HepG2 (cell line): ENCODE results near the gene ASB3. TPM values are rescaled to one million over a fixed set of nuclear protein-coding genes. Genes with fewer than 3 reads are reported as not detected.

Experiments used
- ATAC-seq: fragments of 200-7000 bp; cut with Tn5 transposase; 3 replicates; pipeline ENCODE4 v1.9.1; 2020; ENCODE audit warnings: mild to moderate bottlenecking, moderate library complexity
- BruUV-seq: library from RNA; stranded (reverse); fragments of 400-500 nt; replicated peaks from 2 replicates; lab custom pipeline; 2021; lab: Mats Ljungman, UMichigan
- CTCF ChIA-PET: fragments of 300-600 bp; formaldehyde crosslinking; extraction: SDS; loops from one replicate; lab custom pipeline; 2021; ENCODE audit warnings: low total read pairs, inconsistent platforms, low intra/inter-chr PET ratio; lab: Yijun Ruan, JAX
- POLR2A ChIA-PET: fragments of 350-600 bp; sonication (Branson Sonifier 250); formaldehyde crosslinking; loops from one replicate; lab custom pipeline; 2020; ENCODE audit warnings: antibody characterized with exemption, inconsistent platforms; lab: Yijun Ruan, JAX
- DNase-seq: peaks from one replicate; pipeline ENCODE4 v3.0.0-alpha.2; 2015; ENCODE audit warnings: low spot score
- FAIRE-seq: peaks from 3 replicates; lab custom pipeline; 2011; peaks lifted over from hg19 to GRCh38; lab: Jason Lieb, UNC
- H2AFZ ChIP-seq: one replicate; pipeline ENCODE4 v1.6.1; 2011; ENCODE audit warnings: low read length, inconsistent platforms
- H3K27ac ChIP-seq: fragments of 300-600 bp; 3 replicates; pipeline ENCODE4 v1.8.0; 2011; ENCODE audit warnings: mixed run types, mild to moderate bottlenecking, mixed read lengths, low read length, inconsistent platforms; ENCODE audit not compliant: insufficient read depth; ENCODE audit errors: extremely low read length
- H3K27me3 ChIP-seq, 2 experiments: fragments of 200-600 bp in 1 of 2; 2 replicates in 1 of 2; 3 replicates in 1 of 2; pipeline versions ENCODE4 v1.6.0 to v1.8.0; 2011; ENCODE audit warnings: low read length in 2 of 2, mild to moderate bottlenecking in 2 of 2, moderate library complexity in 2 of 2, inconsistent platforms in 1 of 2; ENCODE audit not compliant: insufficient read depth in 2 of 2, control insufficient read depth in 1 of 2
- H3K36me3 ChIP-seq, 2 experiments: fragments of 200-600 bp in 1 of 2; replicated peaks in 1 of 2; 2 replicates in 1 of 2; 3 replicates in 1 of 2; pipeline versions ENCODE4 v1.5.1 to v1.8.0; 2011; ENCODE audit warnings: low read length in 2 of 2, inconsistent platforms in 1 of 2; ENCODE audit not compliant: insufficient read depth in 2 of 2, control insufficient read depth in 1 of 2
- H3K4me1 ChIP-seq: 2 replicates; pipeline ENCODE4 v1.5.1; 2012; ENCODE audit warnings: low read length, inconsistent platforms; ENCODE audit not compliant: insufficient read depth
- H3K4me2 ChIP-seq: 2 replicates; pipeline ENCODE4 v1.6.0; 2011; ENCODE audit warnings: low read depth, low read length, inconsistent platforms
- H3K4me3 ChIP-seq, 3 experiments: fragments of 200-600 bp in 1 of 3; sonication (generic), shearing (Covaris generic) in 1 of 3; replicated peaks in 1 of 3; 2 replicates each; pipeline ENCODE4 v1.5.1; 2011 to 2016; ENCODE audit warnings: low read length in 3 of 3, inconsistent platforms in 2 of 3, low read depth in 2 of 3, mild to moderate bottlenecking in 2 of 3, control low read depth in 1 of 3, mixed read lengths in 1 of 3; ENCODE audit not compliant: insufficient read depth in 1 of 3
- H3K79me2 ChIP-seq: one replicate; pipeline ENCODE4 v1.6.1; 2011; ENCODE audit warnings: low read length, inconsistent platforms; ENCODE audit not compliant: insufficient read depth
- H3K9ac ChIP-seq: 2 replicates; pipeline ENCODE4 v1.6.0; 2011; ENCODE audit warnings: mild to moderate bottlenecking, low read depth, low read length, inconsistent platforms; ENCODE audit not compliant: insufficient read depth
- H3K9me3 ChIP-seq: 2 replicates; pipeline ENCODE4 v1.5.1; 2012; ENCODE audit warnings: mild to moderate bottlenecking, low read length
- H4K20me1 ChIP-seq: 2 replicates; pipeline ENCODE4 v1.6.0; 2011; ENCODE audit warnings: inconsistent platforms, mild to moderate bottlenecking, low read length, moderate library complexity; ENCODE audit not compliant: insufficient read depth
- ETV5 ChIP-seq: IDR thresholded peaks from 2 replicates; pipeline ENCODE4 v1.6.1; 2018; ENCODE audit warnings: missing biosample characterization, missing genetic modification reagents, inconsistent platforms, borderline replicate concordance
- ETV6 ChIP-seq: sonication (generic); formaldehyde crosslinking; conservative IDR thresholded peaks from 2 replicates; pipeline ENCODE4 v1.4.0; 2020; ENCODE audit warnings: missing genetic modification reagents
- FOXK2 ChIP-seq: fragments of 450-650 bp; IDR thresholded peaks from 2 replicates; pipeline ENCODE4 v1.6.1; 2016
- GFI1 ChIP-seq: sonication (generic); formaldehyde crosslinking; IDR thresholded peaks from 2 replicates; pipeline ENCODE4 v1.5.0; 2020; ENCODE audit warnings: missing genetic modification reagents, mild to moderate bottlenecking, borderline replicate concordance
- GLMP ChIP-seq: sonication (generic); formaldehyde crosslinking; IDR thresholded peaks from 2 replicates; pipeline ENCODE4 v1.9.0; 2021; ENCODE audit warnings: missing genetic modification reagents, mild to moderate bottlenecking, borderline replicate concordance
- GTF2F1 ChIP-seq: fragments of 150-350 bp; IDR thresholded peaks from 2 replicates; pipeline ENCODE4 v1.6.1; 2014; ENCODE audit warnings: low read length
- HDAC6 ChIP-seq: fragments of 200-600 bp; sonication (generic); IDR thresholded peaks from 2 replicates; pipeline ENCODE4 v1.7.0; 2017; ENCODE audit warnings: mild to moderate bottlenecking, antibody characterized with exemption, low read length, low read depth
- KAT2B ChIP-seq: fragments of 150-350 bp; IDR thresholded peaks from 2 replicates; pipeline ENCODE4 v1.6.1; 2014; ENCODE audit warnings: low read depth, low read length, borderline replicate concordance
- NAIF1 ChIP-seq: sonication (generic); formaldehyde crosslinking; IDR thresholded peaks from 2 replicates; pipeline ENCODE4 v1.5.0; 2020; ENCODE audit warnings: mild to moderate bottlenecking, missing genetic modification reagents, borderline replicate concordance
- NFIB ChIP-seq: sonication (generic); formaldehyde crosslinking; IDR thresholded peaks from 2 replicates; pipeline ENCODE4 v1.9.0; 2021; ENCODE audit warnings: missing genetic modification reagents, mild to moderate bottlenecking, borderline replicate concordance
- NFYB ChIP-seq: sonication (generic); formaldehyde crosslinking; IDR thresholded peaks from 2 replicates; pipeline ENCODE4 v1.4.0; 2020; ENCODE audit warnings: missing genetic modification reagents
- TEF ChIP-seq: sonication (generic); formaldehyde crosslinking; IDR thresholded peaks from 2 replicates; pipeline ENCODE4 v1.5.0; 2020; ENCODE audit warnings: missing genetic modification reagents
- THAP7 ChIP-seq: sonication (generic); formaldehyde crosslinking; IDR thresholded peaks from 2 replicates; pipeline ENCODE4 v1.8.1; 2023; ENCODE audit warnings: mild to moderate bottlenecking, missing genetic modification reagents
- ZNF256 ChIP-seq: sonication (generic); formaldehyde crosslinking; conservative IDR thresholded peaks from 2 replicates; pipeline ENCODE4 v1.4.0; 2020; ENCODE audit warnings: missing genetic modification reagents
- ZNF619 ChIP-seq: sonication (generic); formaldehyde crosslinking; IDR thresholded peaks from 2 replicates; pipeline ENCODE4 v1.4.0; 2020; ENCODE audit warnings: mild to moderate bottlenecking, missing genetic modification reagents
- WGBS: methylation state at CpG from one replicate; pipeline ENCODE4 v1.1.6; 2017; ENCODE audit warnings: low lambda C conversion rate; 5-methylcytosine and 5-hydroxymethylcytosine counted together
- in situ Hi-C: cut with HindIII; loops from 2 replicates; pipeline ENCODE4 v1.10.0; 2017; ENCODE audit warnings: low pct_unique_long_range_greater_than_20kb; ENCODE audit not compliant: extremely low pct_ligation_motif_present
- intact Hi-C: fragments of 100-400 bp; cut with micrococcal nuclease; formaldehyde crosslinking; loops from one replicate; pipeline ENCODE4 v1.10.0; 2022; ENCODE audit not compliant: unreplicated experiment
- polyA plus RNA-seq, 8 experiments: library from polyadenylated mRNA; depleted of rRNA in 3 of 8; stranded (reverse) in 7 of 8; unstranded in 1 of 8; fragments of >200 nt; fragmentation: Illumina TruSeq in 4 of 8; extraction: Trizol in 4 of 8; gene quantifications; 2 replicates each; pipeline versions ENCODE4 v1.2.1 to v1.2.3, GENCODE V29; 2011 to 2016; ENCODE audit warnings: low read depth in 4 of 8, missing spikeins in 1 of 8, mixed read lengths in 1 of 8; ENCODE audit not compliant: insufficient read depth in 1 of 8
- total RNA-seq, 5 experiments: library from RNA; depleted of rRNA; stranded (reverse); fragments of >200 nt; fragmentation: Illumina TruSeq; extraction: Trizol; gene quantifications; 2 replicates each; pipeline ENCODE4 v1.2.3, GENCODE V29; 2016; ENCODE audit warnings: low read depth in 1 of 5

Gene ASB3
- total and polyA plus RNA-seq, 2 of the 13 experiments (the other 11 are each of a cell fraction or from before 2014, with no cell fraction given): 40.1 to 41.8 TPM

- no peaks in the 10 kb centered on the region for H3K9me3 ChIP-seq
- no peak overlapping the region for H3K27ac ChIP-seq
- H3K27me3 ChIP-seq: no peaks in the 10 kb centered on the region
- H3K4me3 ChIP-seq: no peak overlapping the region
- no peak for DNase-seq
- WGBS: 95% methylated on average over 1 of the region's 1 CpG
- no peaks in the 10 kb centered on the region for H4K20me1 ChIP-seq
- no peak overlapping the region for H3K4me2 ChIP-seq
- FAIRE-seq: no peak
- no peak overlapping the region for H3K9ac ChIP-seq
- in situ Hi-C loops (no loop called here), intact Hi-C loops (no loop called here)
- peaks cover 5 to 37% of the 10 kb centered on the region in 2 experiments; a peak in 4 of 5 replicates for H3K36me3 ChIP-seq
- H2AFZ ChIP-seq: no peak overlapping the region
- no peaks in the 10 kb centered on the region for H3K4me1 ChIP-seq
- CTCF ChIA-PET: no interaction called here
- BruUV-seq: no TSS peak
- TF ChIP-seq FOXK2 (no peak), TEF (no peak), ETV5 (no peak), KAT2B (no peak), HDAC6 (no peak), THAP7 (CRISPR knock-in tag) (no peak), GFI1 (CRISPR knock-in tag) (no peak), ZNF619 (CRISPR knock-in tag) (no peak), GTF2F1 (no peak), ETV6 (CRISPR knock-in tag) (no peak), NFIB (CRISPR knock-in tag) (no peak), NAIF1 (CRISPR knock-in tag) (no peak), GLMP (CRISPR knock-in tag) (no peak), NFYB (CRISPR knock-in tag) (no peak), ZNF256 (no peak)
- no peak for ATAC-seq
- no peaks in the 10 kb centered on the region for H3K79me2 ChIP-seq
- POLR2A ChIA-PET: no interaction called here
Measured at GRCh38 chr2:53751728-53752127, 35.0 kb downstream of the ASB3 start.
